Tibial artery (tissue), 4 donors: ENCODE results near the gene TAF7L.

Experiments used
- DNase-seq, 2 donors: peaks; one replicate each; pipeline ENCODE4 v3.0.0-alpha.2; 2019
- H3K27ac ChIP-seq, 2 donors: fragments of 200-600 bp; sonication (generic) in 1 of 2; 1 replicate in 1 of 2; 2 replicates in 1 of 2; pipeline ENCODE4 v1.5.1; 2018 to 2019; ENCODE audit warnings: mild to moderate bottlenecking in 1 of 2
- H3K27me3 ChIP-seq, 2 donors: fragments of 200-600 bp; sonication (generic) in 1 of 2; one replicate each; pipeline versions ENCODE4 v1.5.1 to v1.6.0; 2016 to 2019
- H3K36me3 ChIP-seq, 3 donors: fragments of 200-600 bp; sonication (generic) in 2 of 3; one replicate each; pipeline ENCODE4 v1.5.1; 2016 to 2019; ENCODE audit warnings: mild to moderate bottlenecking in 2 of 3
- H3K4me1 ChIP-seq, 4 donors: fragments of 200-600 bp; sonication (generic) in 2 of 4; 1 replicate in 3 of 4; 2 replicates in 1 of 4; pipeline ENCODE4 v1.5.1; 2016 to 2019
- H3K4me3 ChIP-seq, 2 donors: fragments of 200-600 bp; sonication (generic) in 1 of 2; 1 replicate in 1 of 2; 2 replicates in 1 of 2; pipeline ENCODE4 v1.5.1; 2018 to 2019; ENCODE audit warnings: mild to moderate bottlenecking in 2 of 2
- H3K9me3 ChIP-seq, 3 donors: fragments of 200-600 bp; sonication (generic) in 1 of 3; one replicate each; pipeline ENCODE4 v1.5.1; 2016 to 2019
- intact Hi-C: fragments of 100-400 bp; cut with DNase I; formaldehyde crosslinking; loops from one replicate; pipeline ENCODE4 v1.15.0; 2023; ENCODE audit warnings: low total_unique reads
- TF ChIP-seq, protein P1 (sequence below), 2 experiments: fragments of 200-600 bp in 1 of 2; fragments of 450-650 bp in 1 of 2; IDR thresholded peaks; one replicate each; pipeline ENCODE4 v1.5.1; 2017 to 2019; ENCODE audit warnings: antibody characterized with exemption in 2 of 2, mild to moderate bottlenecking in 1 of 2, moderate library complexity in 1 of 2

The TAF7L gene

DNA sequence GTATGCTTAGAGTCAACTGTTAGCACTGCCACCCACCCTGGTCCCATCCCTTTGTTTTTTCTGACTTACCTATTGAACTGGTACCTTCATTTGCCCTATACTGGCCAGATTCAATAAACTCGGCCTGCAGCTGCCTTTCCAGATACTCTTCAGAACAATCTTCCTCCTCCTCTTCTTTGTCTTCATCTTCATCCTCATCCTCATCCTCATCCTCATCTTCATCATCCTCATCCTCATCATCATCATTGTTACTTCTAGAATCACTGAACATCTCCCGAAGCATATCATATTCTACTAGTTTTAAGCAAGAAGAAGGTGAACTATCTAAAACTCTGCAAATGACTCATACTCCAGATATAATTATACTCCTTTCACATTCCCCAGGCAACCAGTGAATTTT lies 14.9 kb downstream of the TAF7L start:
- Histone ChIP-seq H3K4me1 (no peaks in the 10 kb centered on the region), H3K4me3 (no peak overlapping the region), H3K36me3 (no peaks in the 10 kb centered on the region), H3K27me3 (no peaks in the 10 kb centered on the region), H3K27ac (no peak overlapping the region), H3K9me3 (no peaks in the 10 kb centered on the region)
- intact Hi-C loops, result no loop called here
- no peak for DNase-seq
- TF ChIP-seq, protein P1, sequence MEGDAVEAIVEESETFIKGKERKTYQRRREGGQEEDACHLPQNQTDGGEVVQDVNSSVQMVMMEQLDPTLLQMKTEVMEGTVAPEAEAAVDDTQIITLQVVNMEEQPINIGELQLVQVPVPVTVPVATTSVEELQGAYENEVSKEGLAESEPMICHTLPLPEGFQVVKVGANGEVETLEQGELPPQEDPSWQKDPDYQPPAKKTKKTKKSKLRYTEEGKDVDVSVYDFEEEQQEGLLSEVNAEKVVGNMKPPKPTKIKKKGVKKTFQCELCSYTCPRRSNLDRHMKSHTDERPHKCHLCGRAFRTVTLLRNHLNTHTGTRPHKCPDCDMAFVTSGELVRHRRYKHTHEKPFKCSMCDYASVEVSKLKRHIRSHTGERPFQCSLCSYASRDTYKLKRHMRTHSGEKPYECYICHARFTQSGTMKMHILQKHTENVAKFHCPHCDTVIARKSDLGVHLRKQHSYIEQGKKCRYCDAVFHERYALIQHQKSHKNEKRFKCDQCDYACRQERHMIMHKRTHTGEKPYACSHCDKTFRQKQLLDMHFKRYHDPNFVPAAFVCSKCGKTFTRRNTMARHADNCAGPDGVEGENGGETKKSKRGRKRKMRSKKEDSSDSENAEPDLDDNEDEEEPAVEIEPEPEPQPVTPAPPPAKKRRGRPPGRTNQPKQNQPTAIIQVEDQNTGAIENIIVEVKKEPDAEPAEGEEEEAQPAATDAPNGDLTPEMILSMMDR (IDR thresholded peaks at IDR 0.05), result no peak

DNA sequence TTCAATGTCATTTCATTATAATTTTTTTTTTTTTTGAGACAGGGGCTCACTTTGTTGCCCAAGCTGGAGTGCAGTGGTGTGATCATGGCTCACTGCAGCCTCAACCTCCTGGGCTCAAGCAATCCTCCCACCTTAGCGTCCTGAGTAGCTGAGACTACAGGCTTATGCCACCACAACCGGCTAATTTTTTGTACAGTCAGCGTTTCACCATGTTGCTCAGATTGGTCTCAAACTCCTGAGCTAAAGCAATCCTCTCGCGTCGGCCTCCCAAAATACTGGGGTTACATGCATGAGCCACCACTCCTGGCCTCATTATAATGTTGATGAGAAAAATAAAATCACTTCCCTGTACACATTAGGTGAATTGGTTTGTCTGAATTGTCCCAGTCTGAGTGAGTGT lies 16.9 kb downstream of the TAF7L start:
- Histone ChIP-seq H3K4me1 (no peaks in the 10 kb centered on the region), H3K36me3 (no peaks in the 10 kb centered on the region), H3K27ac (no peak overlapping the region), H3K4me3 (no peak overlapping the region), H3K9me3 (no peaks in the 10 kb centered on the region), H3K27me3 (no peaks in the 10 kb centered on the region)
- TF ChIP-seq, protein P1 (IDR thresholded peaks at IDR 0.05), result no peak
- intact Hi-C loops, result no loop called here
- no peak for DNase-seq

DNA sequence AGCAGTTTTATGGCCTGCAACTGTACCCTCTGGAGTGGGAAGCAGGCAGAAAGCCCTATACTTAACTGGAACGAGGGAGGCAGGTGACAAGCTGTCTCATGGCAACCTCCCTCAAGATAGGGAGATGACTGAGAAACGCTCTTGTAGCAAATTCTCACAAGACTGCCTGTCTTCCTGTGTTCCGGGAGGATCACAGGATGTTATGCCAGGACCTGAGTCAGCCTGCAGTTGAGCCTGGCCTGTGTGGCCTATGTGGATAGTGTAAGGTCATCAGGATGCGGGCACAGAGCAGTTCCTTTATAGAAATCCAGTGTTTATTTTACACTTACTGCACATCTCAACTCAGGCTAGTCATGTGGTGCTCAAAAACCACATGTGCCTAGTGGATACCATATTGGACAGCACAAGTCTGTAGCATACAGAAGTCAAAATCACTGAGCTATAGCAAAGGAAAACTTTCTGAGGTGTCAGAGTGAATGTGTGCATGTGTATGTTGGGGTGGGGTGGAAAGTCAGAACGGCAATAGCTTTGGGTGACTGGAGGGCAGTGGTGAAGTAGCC lies 25.2 kb downstream of the TAF7L start:
- H3K9me3 ChIP-seq, result no peaks in the 10 kb centered on the region
- no peaks in the 10 kb centered on the region for H3K27me3 ChIP-seq
- no peak overlapping the region for H3K27ac ChIP-seq
- no peak for DNase-seq
- no peaks in the 10 kb centered on the region for H3K36me3 ChIP-seq
- no peak overlapping the region for H3K4me3 ChIP-seq
- no peaks in the 10 kb centered on the region for H3K4me1 ChIP-seq
- intact Hi-C loops, result no loop called here
- TF ChIP-seq, protein P1 (IDR thresholded peaks at IDR 0.05), result no peak

- no peaks in the 10 kb centered on the region for H3K36me3 ChIP-seq
- no peak overlapping the region for H3K4me3 ChIP-seq
- TF ChIP-seq, protein P1 (IDR thresholded peaks at IDR 0.05), result no peak
- H3K27me3 ChIP-seq, result no peaks in the 10 kb centered on the region
- no peaks in the 10 kb centered on the region for H3K4me1 ChIP-seq
- no peaks in the 10 kb centered on the region for H3K9me3 ChIP-seq
- no peak overlapping the region for H3K27ac ChIP-seq
- DNase-seq, result no peak
- intact Hi-C loops, result no loop called here
Measured at GRCh38 chrX:101263766-101264165, 27.4 kb downstream of the TAF7L start.

- intact Hi-C loops, result no loop called here
Measured at GRCh38 chrX:101262590-101262989, 28.5 kb downstream of the TAF7L start.

More at GRCh38 chrX:101262590-101262989, 28.5 kb downstream of the TAF7L start:
- no peak overlapping the region for H3K4me3 ChIP-seq
- H3K27ac ChIP-seq, result no peak overlapping the region
- no peaks in the 10 kb centered on the region for H3K4me1 ChIP-seq
- no peak for DNase-seq
- no peaks in the 10 kb centered on the region for H3K36me3 ChIP-seq
- no peaks in the 10 kb centered on the region for H3K27me3 ChIP-seq
- TF ChIP-seq, protein P1 (IDR thresholded peaks at IDR 0.05), result no peak
- no peaks in the 10 kb centered on the region for H3K9me3 ChIP-seq
